Heart left ventricle (tissue), 16 donors: ENCODE measurements around the gene CDCA4. TPM values are rescaled to one million over a fixed set of nuclear protein-coding genes. Genes with fewer than 3 reads are reported as not detected.
A peak's percentile ranks its signal among the peaks of the same experiment; 100 is the strongest.

Experiments used
- ATAC-seq, 4 donors: fragments of 200-7000 bp; cut with Tn5 transposase; one replicate each; pipeline ENCODE4 v1.9.1; 2020 to 2022; ENCODE audit warnings: moderate library complexity in 4 of 4, mild to moderate bottlenecking in 3 of 4, moderate number of reproducible peaks in 1 of 4
- DNase-seq, 5 donors: peaks; one replicate each; pipeline ENCODE4 v3.0.0-alpha.2; 2020
- H3K27ac ChIP-seq, 12 donors: fragments of 200-600 bp; sonication (generic) in 4 of 12; one replicate each; pipeline versions ENCODE4 v1.5.0 to v1.8.0; 2016 to 2022; ENCODE audit warnings: mild to moderate bottlenecking in 2 of 12
- H3K27me3 ChIP-seq, 9 donors: fragments of 200-600 bp; sonication (generic) in 2 of 9; one replicate each; pipeline versions ENCODE4 v1.5.1 to v1.8.0; 2016 to 2022; ENCODE audit warnings: mild to moderate bottlenecking in 3 of 9
- H3K36me3 ChIP-seq, 9 donors: fragments of 200-600 bp; sonication (generic) in 2 of 9; one replicate each; pipeline versions ENCODE4 v1.5.0 to v1.8.0; 2018 to 2022; ENCODE audit warnings: mild to moderate bottlenecking in 2 of 9
- H3K4me1 ChIP-seq, 12 donors: fragments of 200-600 bp; sonication (generic) in 4 of 12; one replicate each; pipeline versions ENCODE4 v1.5.0 to v1.8.0; 2016 to 2022; ENCODE audit warnings: mild to moderate bottlenecking in 3 of 12
- H3K4me3 ChIP-seq, 12 donors: fragments of 200-600 bp; sonication (generic) in 4 of 12; one replicate each; pipeline versions ENCODE4 v1.5.0 to v1.8.0; 2017 to 2022; ENCODE audit warnings: mild to moderate bottlenecking in 9 of 12, moderate library complexity in 4 of 12
- H3K9me3 ChIP-seq, 12 donors: fragments of 200-600 bp; sonication (generic) in 4 of 12; one replicate each; pipeline versions ENCODE4 v1.5.0 to v1.8.0; 2016 to 2022; ENCODE audit warnings: mild to moderate bottlenecking in 1 of 12
- CTCF ChIP-seq, 12 donors: fragments of 200-600 bp; sonication (generic) in 4 of 12; IDR thresholded peaks; one replicate each; pipeline versions ENCODE4 v1.5.0 to v1.8.0; 2018 to 2022; ENCODE audit warnings: antibody characterized with exemption in 12 of 12, mild to moderate bottlenecking in 5 of 12
- POLR2A ChIP-seq, 2 donors: fragments of 450-650 bp; IDR thresholded peaks; one replicate each; pipeline ENCODE4 v1.6.1; 2017; ENCODE audit warnings: antibody characterized with exemption in 2 of 2, mild to moderate bottlenecking in 2 of 2, moderate library complexity in 2 of 2
- WGBS, 4 donors: extraction: QIAGEN DNeasy Blood & Tissue Kit in 2 of 4; methylation state at CpG; one replicate each; pipeline versions ENCODE4 v1.1.5 to v1.1.7; 2013 to 2018; 5-methylcytosine and 5-hydroxymethylcytosine counted together
- intact Hi-C, 10 donors: fragments of 100-400 bp; cut with DNase I; formaldehyde crosslinking; loops; one replicate each; pipeline versions ENCODE4 v1.11.1 to v1.14.2; 2022
- polyA plus RNA-seq, 2 donors: library from polyadenylated mRNA; stranded (reverse); fragments of 200-250 nt; gene quantifications; one replicate each; pipeline ENCODE4 v1.2.3, GENCODE V29; 2013
- total RNA-seq, 9 donors: library from RNA; depleted of rRNA in 2 of 9; stranded (reverse); fragments of >200 nt in 2 of 9; fragmentation: NEBNext Ultra II Directional in 3 of 9; extraction: Animal tissue kit (Norgen Biotek cat#: 25700) in 3 of 9; gene quantifications; one replicate each; pipeline versions ENCODE4 v1.1.0 to v1.2.4, GENCODE V29; 2016 to 2023
- donor health status: ischemic (EF 13 %, LVEDD 7.1; RV severe dilation, severe dysfunction).
- donor health status: healthy with polysubstance abuse.
- donor health status: DM: no; HTN: yes; CAD: no.
- donor health status: DM: no; HTN: no; CAD: no.
- donor health status: ischemic (EF 25% LVEDD 6.9; RV normal size, moderate dysfunction).
- donor health status: ischemic (EF 25% LVEDD 5.7; RV mildly dilated, moderate dysfunction).
- donor health status: healthy.
- donor health status: DM: yes; HTN: yes; CAD: no.
- donor health status: ischemic (EF 35%, LVEDD 5.7; RV mildly dilated, moderate dysfunction).
- donor health status: nonischemic (EF 11% LVEDD 7.7; RV severe dilation, severe dysfunction).
- donor health status: DM: yes; HTN: yes; CAD: no.
- donor health status: PGD.
- donor health status: ischemic (EF 29% LVEDD 5.4; RV normal size, mild dysfunction).
- donor health status: nonischemic (EF 23%, LVEDD 6.1; RV moderate dilation, normal function).

The CDCA4 gene
- total and polyA plus RNA-seq, 11 donors, result 1.4 to 6.0 (median 2.4) TPM

DNA sequence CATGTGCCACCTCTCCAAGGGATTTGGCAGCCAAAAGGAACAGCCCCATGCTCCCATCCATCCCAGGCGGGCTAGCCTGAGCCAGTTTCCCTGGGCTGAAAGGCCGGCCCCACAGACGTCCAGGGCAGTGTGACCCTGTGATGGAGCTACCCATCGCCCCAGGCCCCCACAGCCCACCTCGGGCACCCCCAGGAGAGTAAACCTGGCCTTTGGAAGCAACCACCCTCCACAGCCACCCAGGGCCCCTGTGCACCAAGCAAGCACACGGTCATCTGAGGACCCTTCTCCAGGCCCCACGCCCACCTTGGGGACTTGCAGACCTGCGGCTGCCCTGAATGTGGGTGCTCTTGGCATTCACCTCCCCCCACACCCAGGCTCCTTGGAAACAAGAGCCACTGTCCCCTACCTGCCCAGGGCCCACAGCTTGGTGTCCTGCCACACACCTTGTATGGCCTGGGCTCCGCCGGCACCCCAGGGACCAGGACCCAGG is 51.1 kb downstream of the CDCA4 start:
- Histone ChIP-seq H3K4me1 (peaks cover 9 to 67% (median 42%) of the 10 kb centered on the region in 12 donors), H3K27ac (peak overlapping the region in 6 of 12 donors; percentile 35 to 94 (median 66)), H3K36me3 (no peaks in the 10 kb centered on the region), H3K9me3 (no peaks in the 10 kb centered on the region), H3K4me3 (peak overlapping the region in 6 of 12 donors; percentile 13 to 44 (median 26)), H3K27me3 (peaks cover 0 to 12% (median 0%) of the 10 kb centered on the region in 9 donors)
- TF ChIP-seq POLR2A (IDR thresholded peaks at IDR 0.05) (no peak), CTCF (IDR thresholded peaks at IDR 0.05) (no peak)
- no peak for ATAC-seq
- peak in 4 of 5 donors; percentile 5 to 60 (median 23) for DNase-seq
- WGBS, 4 donors, result 91 to 100% (median 94%) methylated on average over 3 to 10 of the region's 10 CpGs
- intact Hi-C loops, result loop anchor here in 3 of 10 donors (5.0 to 10.0 kb wide), 2 partner anchors 37 to 235 kb away; no protein-coding TSS in a partner anchor

GRCh38 chr14:104968541-104969401 is 52.1 kb downstream of the CDCA4 start:
- H3K4me3 ChIP-seq, result peak overlapping the region in 8 of 12 donors; percentile 34 to 59 (median 44)
- peak in 4 of 5 donors; percentile 6 to 58 (median 32) for DNase-seq
- intact Hi-C loops, result loop anchor here in 2 of 10 donors (5.0 kb wide), 1 partner anchor 36 kb away; no protein-coding TSS in a partner anchor
- H3K27me3 ChIP-seq, result peaks cover 0 to 12% (median 0%) of the 10 kb centered on the region in 9 donors
- 63 to 70% (median 66%) methylated on average over 20 to 21 of the region's 21 CpGs for WGBS, 4 donors
- TF ChIP-seq CTCF (IDR thresholded peaks at IDR 0.05), result peak in 1 of 12 donors; percentile 12
- TF ChIP-seq POLR2A (IDR thresholded peaks at IDR 0.05), result no peak
- peaks cover 6 to 58% (median 33%) of the 10 kb centered on the region in 12 donors for H3K4me1 ChIP-seq
- peak overlapping the region in 10 of 12 donors; percentile 22 to 94 (median 48) for H3K27ac ChIP-seq
- H3K9me3 ChIP-seq, result no peaks in the 10 kb centered on the region
- no peak for ATAC-seq
- H3K36me3 ChIP-seq, result no peaks in the 10 kb centered on the region

DNA sequence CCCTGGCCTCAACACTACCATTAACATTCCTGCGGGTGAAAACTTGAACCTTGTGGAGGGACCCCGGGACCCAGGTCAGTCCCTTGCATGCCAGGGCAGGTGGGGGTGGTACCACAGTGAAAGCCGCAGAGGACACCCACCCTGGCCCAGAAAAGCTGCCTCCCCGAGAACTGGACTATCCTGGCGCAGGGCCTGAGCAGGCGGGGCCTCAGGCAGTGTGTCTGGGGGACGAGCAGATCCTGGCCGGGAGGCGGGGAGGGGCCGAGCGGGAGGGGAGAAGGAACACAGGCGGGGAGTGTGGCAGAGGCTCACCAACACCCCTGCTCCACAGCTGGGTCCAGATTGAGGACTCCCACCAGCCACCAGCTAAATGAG is 52.7 kb downstream of the CDCA4 start:
- DNase-seq, result peak in 4 of 5 donors; percentile 82 to 90 (median 83)
- peaks cover 6 to 52% (median 27%) of the 10 kb centered on the region in 12 donors for H3K4me1 ChIP-seq
- no peaks in the 10 kb centered on the region for H3K36me3 ChIP-seq
- TF ChIP-seq POLR2A (IDR thresholded peaks at IDR 0.05), result no peak
- TF ChIP-seq CTCF (IDR thresholded peaks at IDR 0.05), result no peak
- peak overlapping the region in 11 of 12 donors; percentile 6 to 59 (median 39) for H3K4me3 ChIP-seq
- H3K9me3 ChIP-seq, result no peaks in the 10 kb centered on the region
- peaks cover 0 to 12% (median 0%) of the 10 kb centered on the region in 9 donors for H3K27me3 ChIP-seq
- 6 to 23% (median 13%) methylated on average over 8 to 12 of the region's 12 CpGs for WGBS, 4 donors
- peak; percentile 33 to 62 (median 54) for ATAC-seq
- peak overlapping the region in 11 of 12 donors; percentile 22 to 94 (median 48) for H3K27ac ChIP-seq
- intact Hi-C loops, result loop anchor here in 2 of 10 donors (5.0 kb wide), 1 partner anchor 36 kb away; no protein-coding TSS in a partner anchor
